ENCODE data around the gene RNASEL. TPM values are rescaled to one million over a fixed set of nuclear protein-coding genes. Genes with fewer than 3 reads are reported as not detected.

RNASEL gene
- total and polyA plus RNA-seq, 2 experiments from 2014 or later = 0.37 to 0.94 TPM

DNA sequence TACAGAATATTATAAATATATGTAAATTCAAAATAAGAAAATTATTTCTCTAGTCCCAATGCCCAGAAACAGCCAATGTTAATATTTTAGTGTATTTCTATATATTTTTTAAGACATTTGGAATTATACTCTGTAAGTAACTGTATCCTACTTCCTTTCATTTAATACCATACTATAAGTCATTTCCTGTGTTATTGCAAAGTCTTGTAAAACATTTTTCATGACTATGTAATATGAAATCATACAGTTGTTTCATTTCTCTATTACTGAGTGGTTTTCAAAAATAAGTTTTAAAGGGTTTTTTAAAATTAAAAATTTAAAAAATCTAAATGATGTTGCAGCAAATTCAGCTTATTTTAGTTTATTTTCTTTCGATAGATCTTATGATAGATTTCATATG, 2.0 kb downstream of the RNASEL start (continued):
- TF ChIP-seq, protein P1, sequence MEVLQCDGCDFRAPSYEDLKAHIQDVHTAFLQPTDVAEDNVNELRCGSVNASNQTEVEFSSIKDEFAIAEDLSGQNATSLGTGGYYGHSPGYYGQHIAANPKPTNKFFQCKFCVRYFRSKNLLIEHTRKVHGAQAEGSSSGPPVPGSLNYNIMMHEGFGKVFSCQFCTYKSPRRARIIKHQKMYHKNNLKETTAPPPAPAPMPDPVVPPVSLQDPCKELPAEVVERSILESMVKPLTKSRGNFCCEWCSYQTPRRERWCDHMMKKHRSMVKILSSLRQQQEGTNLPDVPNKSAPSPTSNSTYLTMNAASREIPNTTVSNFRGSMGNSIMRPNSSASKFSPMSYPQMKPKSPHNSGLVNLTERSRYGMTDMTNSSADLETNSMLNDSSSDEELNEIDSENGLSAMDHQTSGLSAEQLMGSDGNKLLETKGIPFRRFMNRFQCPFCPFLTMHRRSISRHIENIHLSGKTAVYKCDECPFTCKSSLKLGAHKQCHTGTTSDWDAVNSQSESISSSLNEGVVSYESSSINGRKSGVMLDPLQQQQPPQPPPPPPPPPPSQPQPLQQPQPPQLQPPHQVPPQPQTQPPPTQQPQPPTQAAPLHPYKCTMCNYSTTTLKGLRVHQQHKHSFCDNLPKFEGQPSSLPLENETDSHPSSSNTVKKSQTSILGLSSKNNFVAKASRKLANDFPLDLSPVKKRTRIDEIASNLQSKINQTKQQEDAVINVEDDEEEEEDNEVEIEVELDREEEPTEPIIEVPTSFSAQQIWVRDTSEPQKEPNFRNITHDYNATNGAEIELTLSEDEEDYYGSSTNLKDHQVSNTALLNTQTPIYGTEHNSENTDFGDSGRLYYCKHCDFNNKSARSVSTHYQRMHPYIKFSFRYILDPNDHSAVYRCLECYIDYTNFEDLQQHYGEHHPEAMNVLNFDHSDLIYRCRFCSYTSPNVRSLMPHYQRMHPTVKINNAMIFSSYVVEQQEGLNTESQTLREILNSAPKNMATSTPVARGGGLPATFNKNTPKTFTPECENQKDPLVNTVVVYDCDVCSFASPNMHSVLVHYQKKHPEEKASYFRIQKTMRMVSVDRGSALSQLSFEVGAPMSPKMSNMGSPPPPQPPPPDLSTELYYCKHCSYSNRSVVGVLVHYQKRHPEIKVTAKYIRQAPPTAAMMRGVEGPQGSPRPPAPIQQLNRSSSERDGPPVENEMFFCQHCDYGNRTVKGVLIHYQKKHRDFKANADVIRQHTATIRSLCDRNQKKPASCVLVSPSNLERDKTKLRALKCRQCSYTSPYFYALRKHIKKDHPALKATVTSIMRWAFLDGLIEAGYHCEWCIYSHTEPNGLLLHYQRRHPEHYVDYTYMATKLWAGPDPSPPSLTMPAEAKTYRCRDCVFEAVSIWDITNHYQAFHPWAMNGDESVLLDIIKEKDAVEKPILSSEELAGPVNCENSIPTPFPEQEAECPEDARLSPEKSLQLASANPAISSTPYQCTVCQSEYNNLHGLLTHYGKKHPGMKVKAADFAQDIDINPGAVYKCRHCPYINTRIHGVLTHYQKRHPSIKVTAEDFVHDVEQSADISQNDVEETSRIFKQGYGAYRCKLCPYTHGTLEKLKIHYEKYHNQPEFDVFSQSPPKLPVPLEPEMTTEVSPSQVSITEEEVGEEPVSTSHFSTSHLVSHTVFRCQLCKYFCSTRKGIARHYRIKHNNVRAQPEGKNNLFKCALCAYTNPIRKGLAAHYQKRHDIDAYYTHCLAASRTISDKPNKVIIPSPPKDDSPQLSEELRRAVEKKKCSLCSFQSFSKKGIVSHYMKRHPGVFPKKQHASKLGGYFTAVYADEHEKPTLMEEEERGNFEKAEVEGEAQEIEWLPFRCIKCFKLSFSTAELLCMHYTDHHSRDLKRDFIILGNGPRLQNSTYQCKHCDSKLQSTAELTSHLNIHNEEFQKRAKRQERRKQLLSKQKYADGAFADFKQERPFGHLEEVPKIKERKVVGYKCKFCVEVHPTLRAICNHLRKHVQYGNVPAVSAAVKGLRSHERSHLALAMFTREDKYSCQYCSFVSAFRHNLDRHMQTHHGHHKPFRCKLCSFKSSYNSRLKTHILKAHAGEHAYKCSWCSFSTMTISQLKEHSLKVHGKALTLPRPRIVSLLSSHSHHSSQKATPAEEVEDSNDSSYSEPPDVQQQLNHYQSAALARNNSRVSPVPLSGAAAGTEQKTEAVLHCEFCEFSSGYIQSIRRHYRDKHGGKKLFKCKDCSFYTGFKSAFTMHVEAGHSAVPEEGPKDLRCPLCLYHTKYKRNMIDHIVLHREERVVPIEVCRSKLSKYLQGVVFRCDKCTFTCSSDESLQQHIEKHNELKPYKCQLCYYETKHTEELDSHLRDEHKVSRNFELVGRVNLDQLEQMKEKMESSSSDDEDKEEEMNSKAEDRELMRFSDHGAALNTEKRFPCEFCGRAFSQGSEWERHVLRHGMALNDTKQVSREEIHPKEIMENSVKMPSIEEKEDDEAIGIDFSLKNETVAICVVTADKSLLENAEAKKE (CRISPR knock-in tag; IDR thresholded peaks at IDR 0.05) = no peak
- TF ChIP-seq EZH2 (IDR thresholded peaks at IDR 0.05; ENCODE audit: low read depth, unreplicated experiment) = no peak
- no peak for TF ChIP-seq POLR2AphosphoS5 (IDR thresholded peaks at IDR 0.05; ENCODE audit: low read depth)
- TF ChIP-seq ZNF331 (CRISPR knock-in tag; IDR thresholded peaks at IDR 0.05; ENCODE audit: low read depth) = no peak

DNA sequence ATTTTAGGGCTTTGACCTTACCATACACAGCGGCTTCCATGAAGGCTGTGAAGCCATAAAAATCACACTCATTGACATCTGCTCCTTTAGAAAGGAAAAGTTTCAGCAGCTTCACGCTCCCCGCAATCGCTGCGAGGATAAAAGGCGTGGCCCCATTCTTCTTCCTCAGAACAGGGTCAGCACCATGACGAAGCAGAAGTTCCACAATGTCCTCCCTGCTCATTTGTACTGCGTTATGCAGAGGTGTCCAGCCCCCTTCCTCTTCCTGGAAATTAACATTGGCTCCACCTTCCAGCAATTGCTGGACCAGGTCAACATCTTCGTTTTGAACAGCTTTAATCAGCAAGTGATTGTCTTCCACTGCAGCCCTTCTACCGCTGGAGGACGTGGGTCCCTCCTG, 2.7 kb downstream of the RNASEL start:
- ATAC-seq (no peak), DNase-seq (ENCODE audit: low spot score) (no peak)
- Histone ChIP-seq H3K27me3 (ENCODE audit: insufficient read depth) (no peaks in the 10 kb centered on the region), H3K4me2 (no peak overlapping the region), H2AFZ (no peak overlapping the region), H3K4me3 (no peak overlapping the region), H3K36me3 (ENCODE audit: insufficient read depth) (no peaks in the 10 kb centered on the region), H3K9me2 (ENCODE audit: insufficient read depth) (no peaks in the 10 kb centered on the region; the same call in none of the 2 replicates), H3K27ac (ENCODE audit: low read depth) (no peak overlapping the region), H3F3A (replicated peaks; ENCODE audit: low read depth) (no peaks in the 10 kb centered on the region), H3K79me2 (replicated peaks; ENCODE audit: insufficient read depth) (no peaks in the 10 kb centered on the region), H4K20me1 (replicated peaks; ENCODE audit: insufficient read depth) (no peaks in the 10 kb centered on the region), H3K4me1 (ENCODE audit: insufficient read depth) (peaks cover 13% of the 10 kb centered on the region)
- H3K9me3 Mint-ChIP-seq = no peaks in the 10 kb centered on the region
- peaks cover 13% of the 10 kb centered on the region for H3K4me1 Mint-ChIP-seq
- H3K36me3 Mint-ChIP-seq (ENCODE audit: low read depth) = no peaks in the 10 kb centered on the region; the same call in 1 of the 3 replicates
- no peak overlapping the region for H3K27ac Mint-ChIP-seq
- H3K27me3 Mint-ChIP-seq (ENCODE audit: insufficient read depth, low read depth, poor library complexity) = peaks cover 7% of the 10 kb centered on the region
- H3K4me3 Mint-ChIP-seq = no peak overlapping the region
- TF ChIP-seq, protein P2, sequence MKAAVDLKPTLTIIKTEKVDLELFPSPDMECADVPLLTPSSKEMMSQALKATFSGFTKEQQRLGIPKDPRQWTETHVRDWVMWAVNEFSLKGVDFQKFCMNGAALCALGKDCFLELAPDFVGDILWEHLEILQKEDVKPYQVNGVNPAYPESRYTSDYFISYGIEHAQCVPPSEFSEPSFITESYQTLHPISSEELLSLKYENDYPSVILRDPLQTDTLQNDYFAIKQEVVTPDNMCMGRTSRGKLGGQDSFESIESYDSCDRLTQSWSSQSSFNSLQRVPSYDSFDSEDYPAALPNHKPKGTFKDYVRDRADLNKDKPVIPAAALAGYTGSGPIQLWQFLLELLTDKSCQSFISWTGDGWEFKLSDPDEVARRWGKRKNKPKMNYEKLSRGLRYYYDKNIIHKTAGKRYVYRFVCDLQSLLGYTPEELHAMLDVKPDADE (IDR thresholded peaks at IDR 0.05) = no peak
- TF ChIP-seq STAT1 (IDR thresholded peaks at IDR 0.05; ENCODE audit: unreplicated experiment) (no peak), ZNF331 (CRISPR knock-in tag; IDR thresholded peaks at IDR 0.05; ENCODE audit: low read depth) (no peak), NANOG (IDR thresholded peaks at IDR 0.05; ENCODE audit: borderline replicate concordance) (no peak), JUNB (IDR thresholded peaks at IDR 0.05; ENCODE audit: unreplicated experiment) (no peak), EZH2 (IDR thresholded peaks at IDR 0.05; ENCODE audit: low read depth, unreplicated experiment) (no peak)
- TF ChIP-seq, protein P3, sequence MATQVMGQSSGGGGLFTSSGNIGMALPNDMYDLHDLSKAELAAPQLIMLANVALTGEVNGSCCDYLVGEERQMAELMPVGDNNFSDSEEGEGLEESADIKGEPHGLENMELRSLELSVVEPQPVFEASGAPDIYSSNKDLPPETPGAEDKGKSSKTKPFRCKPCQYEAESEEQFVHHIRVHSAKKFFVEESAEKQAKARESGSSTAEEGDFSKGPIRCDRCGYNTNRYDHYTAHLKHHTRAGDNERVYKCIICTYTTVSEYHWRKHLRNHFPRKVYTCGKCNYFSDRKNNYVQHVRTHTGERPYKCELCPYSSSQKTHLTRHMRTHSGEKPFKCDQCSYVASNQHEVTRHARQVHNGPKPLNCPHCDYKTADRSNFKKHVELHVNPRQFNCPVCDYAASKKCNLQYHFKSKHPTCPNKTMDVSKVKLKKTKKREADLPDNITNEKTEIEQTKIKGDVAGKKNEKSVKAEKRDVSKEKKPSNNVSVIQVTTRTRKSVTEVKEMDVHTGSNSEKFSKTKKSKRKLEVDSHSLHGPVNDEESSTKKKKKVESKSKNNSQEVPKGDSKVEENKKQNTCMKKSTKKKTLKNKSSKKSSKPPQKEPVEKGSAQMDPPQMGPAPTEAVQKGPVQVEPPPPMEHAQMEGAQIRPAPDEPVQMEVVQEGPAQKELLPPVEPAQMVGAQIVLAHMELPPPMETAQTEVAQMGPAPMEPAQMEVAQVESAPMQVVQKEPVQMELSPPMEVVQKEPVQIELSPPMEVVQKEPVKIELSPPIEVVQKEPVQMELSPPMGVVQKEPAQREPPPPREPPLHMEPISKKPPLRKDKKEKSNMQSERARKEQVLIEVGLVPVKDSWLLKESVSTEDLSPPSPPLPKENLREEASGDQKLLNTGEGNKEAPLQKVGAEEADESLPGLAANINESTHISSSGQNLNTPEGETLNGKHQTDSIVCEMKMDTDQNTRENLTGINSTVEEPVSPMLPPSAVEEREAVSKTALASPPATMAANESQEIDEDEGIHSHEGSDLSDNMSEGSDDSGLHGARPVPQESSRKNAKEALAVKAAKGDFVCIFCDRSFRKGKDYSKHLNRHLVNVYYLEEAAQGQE (IDR thresholded peaks at IDR 0.05; ENCODE audit: unreplicated experiment) = no peak
- TF ChIP-seq, protein P4, sequence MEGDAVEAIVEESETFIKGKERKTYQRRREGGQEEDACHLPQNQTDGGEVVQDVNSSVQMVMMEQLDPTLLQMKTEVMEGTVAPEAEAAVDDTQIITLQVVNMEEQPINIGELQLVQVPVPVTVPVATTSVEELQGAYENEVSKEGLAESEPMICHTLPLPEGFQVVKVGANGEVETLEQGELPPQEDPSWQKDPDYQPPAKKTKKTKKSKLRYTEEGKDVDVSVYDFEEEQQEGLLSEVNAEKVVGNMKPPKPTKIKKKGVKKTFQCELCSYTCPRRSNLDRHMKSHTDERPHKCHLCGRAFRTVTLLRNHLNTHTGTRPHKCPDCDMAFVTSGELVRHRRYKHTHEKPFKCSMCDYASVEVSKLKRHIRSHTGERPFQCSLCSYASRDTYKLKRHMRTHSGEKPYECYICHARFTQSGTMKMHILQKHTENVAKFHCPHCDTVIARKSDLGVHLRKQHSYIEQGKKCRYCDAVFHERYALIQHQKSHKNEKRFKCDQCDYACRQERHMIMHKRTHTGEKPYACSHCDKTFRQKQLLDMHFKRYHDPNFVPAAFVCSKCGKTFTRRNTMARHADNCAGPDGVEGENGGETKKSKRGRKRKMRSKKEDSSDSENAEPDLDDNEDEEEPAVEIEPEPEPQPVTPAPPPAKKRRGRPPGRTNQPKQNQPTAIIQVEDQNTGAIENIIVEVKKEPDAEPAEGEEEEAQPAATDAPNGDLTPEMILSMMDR (conservative IDR thresholded peaks at IDR 0.05; ENCODE audit: low read depth in 2 of 2) = no peak

All from GM23338 (cell line).